GM23248 (cell line): ENCODE data around the gene GAB3.

Source experiments
- EZH2 ChIP-seq: fragments of 200-600 bp; sonication (generic); IDR thresholded peaks from 2 replicates; pipeline ENCODE4 v1.6.1; 2018; ENCODE audit warnings: antibody characterized with exemption, mild to moderate bottlenecking; ENCODE audit not compliant: insufficient read depth, poor library complexity, severe bottlenecking
- EZH2phosphoT487 ChIP-seq: fragments of 200-600 bp; sonication (generic); IDR thresholded peaks from 2 replicates; pipeline ENCODE4 v1.6.1; 2018; ENCODE audit warnings: antibody characterized with exemption, moderate library complexity, mild to moderate bottlenecking, low read depth; ENCODE audit not compliant: insufficient read depth

- TF ChIP-seq EZH2 (no peak), EZH2phosphoT487 (no peak)
Measured at GRCh38 chrX:154795016-154795415, 44.1 kb upstream of the GAB3 start.
